K562 (cell line): ENCODE measurements around the gene ZBTB38. TPM values are rescaled to one million over a fixed set of nuclear protein-coding genes. Genes with fewer than 3 reads are reported as not detected.

Source experiments
- BRD9 ChIP-seq: fragments of 450-650 bp; IDR thresholded peaks from 2 replicates; pipeline ENCODE4 v1.6.1; 2018; ENCODE audit warnings: low read depth; ENCODE audit not compliant: partially characterized antibody
- CEBPB ChIP-seq: fragments of 450-650 bp; IDR thresholded peaks from 2 replicates; pipeline ENCODE4 v1.6.1; 2016; ENCODE audit warnings: missing genetic modification characterization, missing compliant biosample characterization
- CGGBP1 ChIP-seq: fragments of 250-450 bp; sonication (Bioruptor Pico); IDR thresholded peaks from 2 replicates; pipeline ENCODE4 v1.9.0; 2021; ENCODE audit warnings: mild to moderate bottlenecking
- COPS2 ChIP-seq: fragments of 450-650 bp; conservative IDR thresholded peaks from 2 replicates; pipeline ENCODE4 v1.6.1; 2016; ENCODE audit warnings: mild to moderate bottlenecking, moderate library complexity
- CTBP1 ChIP-seq: fragments of 450-650 bp; IDR thresholded peaks from 2 replicates; pipeline ENCODE4 v1.6.1; 2016; ENCODE audit warnings: borderline replicate concordance
- EP300 ChIP-seq: IDR thresholded peaks from 2 replicates; pipeline ENCODE4 v1.6.1; 2012; ENCODE audit warnings: low read length, improper control_type of control experiment
- EZH2 ChIP-seq: IDR thresholded peaks from 2 replicates; pipeline ENCODE4 v1.6.1; 2012; ENCODE audit warnings: low read depth, mild to moderate bottlenecking, inconsistent platforms, low read length, borderline replicate concordance
- HDAC2 ChIP-seq: fragments of 450-650 bp; IDR thresholded peaks from 2 replicates; pipeline ENCODE4 v1.6.1; 2016; ENCODE audit warnings: mild to moderate bottlenecking
- KAT2B ChIP-seq: IDR thresholded peaks from one replicate; pipeline ENCODE4 v1.6.1; 2012; ENCODE audit warnings: low read depth, mild to moderate bottlenecking, control low read depth, inconsistent platforms, low read length, moderate library complexity
- MEF2A ChIP-seq: IDR thresholded peaks from 2 replicates; pipeline ENCODE4 v1.6.1; 2011; ENCODE audit warnings: low read depth, mild to moderate bottlenecking, low read length, moderate library complexity; ENCODE audit not compliant: control insufficient read depth
- OTX1 ChIP-seq: fragments of 450-650 bp; formaldehyde crosslinking; IDR thresholded peaks from 2 replicates; pipeline ENCODE4 v1.4.0; 2022; ENCODE audit warnings: mild to moderate bottlenecking
- RBM25 ChIP-seq: fragments of 200-400 bp; formaldehyde crosslinking; IDR thresholded peaks from 2 replicates; pipeline ENCODE4 v1.6.1; 2018; ENCODE audit warnings: low read length, low read depth, moderate library complexity; ENCODE audit not compliant: severe bottlenecking
- SAFB2 ChIP-seq: fragments of 200-400 bp; formaldehyde crosslinking; IDR thresholded peaks from 2 replicates; pipeline ENCODE4 v1.6.1; 2018; ENCODE audit warnings: borderline replicate concordance, low read length, low read depth, moderate library complexity; ENCODE audit not compliant: severe bottlenecking
- SMAD1 ChIP-seq: fragments of 150-350 bp; IDR thresholded peaks from 2 replicates; pipeline ENCODE4 v1.6.1; 2014; ENCODE audit warnings: low read length, low read depth; ENCODE audit not compliant: partially characterized antibody
- SRSF7 ChIP-seq: fragments of 200-400 bp; formaldehyde crosslinking; optimal IDR thresholded peaks from 2 replicates; pipeline ENCODE3; 2017; ENCODE audit warnings: mild to moderate bottlenecking, low read depth, low read length
- STAG1 ChIP-seq: sonication (generic); formaldehyde crosslinking; IDR thresholded peaks from 2 replicates; pipeline ENCODE4 v1.5.0; 2020; ENCODE audit warnings: missing genetic modification reagents, borderline replicate concordance
- TCF7L2 ChIP-seq: fragments of 150-350 bp; IDR thresholded peaks from 2 replicates; pipeline ENCODE4 v1.6.1; 2016; ENCODE audit warnings: low read depth, mild to moderate bottlenecking, low read length, moderate library complexity
- ZNF23 ChIP-seq: fragments of 250-450 bp; sonication (Bioruptor Pico); IDR thresholded peaks from 2 replicates; pipeline ENCODE4 v1.4.0; 2020; ENCODE audit warnings: mild to moderate bottlenecking
- ZNF57 ChIP-seq: fragments of 450-650 bp; formaldehyde crosslinking; IDR thresholded peaks from 2 replicates; pipeline ENCODE4 v1.4.0; 2020; ENCODE audit warnings: mild to moderate bottlenecking, moderate library complexity
- ZNF830 ChIP-seq: fragments of 250-450 bp; sonication (Bioruptor Pico); IDR thresholded peaks from 2 replicates; pipeline ENCODE4 v1.5.0; 2021; ENCODE audit warnings: mild to moderate bottlenecking
- polyA plus RNA-seq, 8 experiments: library from polyadenylated mRNA; depleted of rRNA in 4 of 8; stranded (reverse) in 5 of 8; unstranded in 3 of 8; fragments of >200 nt; fragmentation: Nextera tagmentation in 2 of 8; fragmentation: Illumina TruSeq in 1 of 8; extraction: Ambion mirVana in 2 of 8; extraction: Trizol in 1 of 8; gene quantifications; 2 replicates each; pipeline versions ENCODE4 v1.2.1 to v1.2.3, GENCODE V29; 2011 to 2014; ENCODE audit warnings: inconsistent platforms in 1 of 8, missing spikeins in 1 of 8
- total RNA-seq, 7 experiments: library from RNA; depleted of rRNA in 6 of 7; stranded (reverse); fragments of >200 nt in 6 of 7; fragmentation: Illumina TruSeq in 2 of 7; extraction: Trizol in 2 of 7; gene quantifications; 2 replicates each; pipeline versions ENCODE4 v1.2.1 to v1.2.3, GENCODE V29; 2011 to 2021; ENCODE audit warnings: low replicate concordance in 1 of 7
- TF ChIP-seq, protein P1 (sequence below), 2 experiments: fragments of 450-650 bp; formaldehyde crosslinking in 1 of 2; IDR thresholded peaks; 2 replicates each; pipeline versions ENCODE4 v1.4.0 to v1.6.1; 2014 to 2020; ENCODE audit warnings: mild to moderate bottlenecking in 2 of 2, borderline replicate concordance in 1 of 2, low read depth in 1 of 2

ZBTB38 gene
- total and polyA plus RNA-seq, 9 of the 15 experiments (the other 6 are each of a cell fraction or from before 2014, with no cell fraction given) = 12.1 to 39.4 (median 22.9) TPM

- TF ChIP-seq CGGBP1 = no peak
- no peak for TF ChIP-seq STAG1 (CRISPR knock-in tag)
- TF ChIP-seq KAT2B = no peak
- TF ChIP-seq ZNF57 = no peak
- no peak for TF ChIP-seq TCF7L2
- TF ChIP-seq BRD9 = no peak
- TF ChIP-seq CTBP1 = peak; percentile 70
- no peak for TF ChIP-seq SRSF7
- TF ChIP-seq ZNF23 (CRISPR knock-in tag) = no peak
- no peak for TF ChIP-seq EZH2
- no peak for TF ChIP-seq CEBPB (tag)
- no peak for TF ChIP-seq RBM25
- TF ChIP-seq MEF2A = no peak
- TF ChIP-seq SMAD1 = no peak
- TF ChIP-seq SAFB2 = no peak
- peak; percentile 41 for TF ChIP-seq EP300
- TF ChIP-seq, protein P1, sequence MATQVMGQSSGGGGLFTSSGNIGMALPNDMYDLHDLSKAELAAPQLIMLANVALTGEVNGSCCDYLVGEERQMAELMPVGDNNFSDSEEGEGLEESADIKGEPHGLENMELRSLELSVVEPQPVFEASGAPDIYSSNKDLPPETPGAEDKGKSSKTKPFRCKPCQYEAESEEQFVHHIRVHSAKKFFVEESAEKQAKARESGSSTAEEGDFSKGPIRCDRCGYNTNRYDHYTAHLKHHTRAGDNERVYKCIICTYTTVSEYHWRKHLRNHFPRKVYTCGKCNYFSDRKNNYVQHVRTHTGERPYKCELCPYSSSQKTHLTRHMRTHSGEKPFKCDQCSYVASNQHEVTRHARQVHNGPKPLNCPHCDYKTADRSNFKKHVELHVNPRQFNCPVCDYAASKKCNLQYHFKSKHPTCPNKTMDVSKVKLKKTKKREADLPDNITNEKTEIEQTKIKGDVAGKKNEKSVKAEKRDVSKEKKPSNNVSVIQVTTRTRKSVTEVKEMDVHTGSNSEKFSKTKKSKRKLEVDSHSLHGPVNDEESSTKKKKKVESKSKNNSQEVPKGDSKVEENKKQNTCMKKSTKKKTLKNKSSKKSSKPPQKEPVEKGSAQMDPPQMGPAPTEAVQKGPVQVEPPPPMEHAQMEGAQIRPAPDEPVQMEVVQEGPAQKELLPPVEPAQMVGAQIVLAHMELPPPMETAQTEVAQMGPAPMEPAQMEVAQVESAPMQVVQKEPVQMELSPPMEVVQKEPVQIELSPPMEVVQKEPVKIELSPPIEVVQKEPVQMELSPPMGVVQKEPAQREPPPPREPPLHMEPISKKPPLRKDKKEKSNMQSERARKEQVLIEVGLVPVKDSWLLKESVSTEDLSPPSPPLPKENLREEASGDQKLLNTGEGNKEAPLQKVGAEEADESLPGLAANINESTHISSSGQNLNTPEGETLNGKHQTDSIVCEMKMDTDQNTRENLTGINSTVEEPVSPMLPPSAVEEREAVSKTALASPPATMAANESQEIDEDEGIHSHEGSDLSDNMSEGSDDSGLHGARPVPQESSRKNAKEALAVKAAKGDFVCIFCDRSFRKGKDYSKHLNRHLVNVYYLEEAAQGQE (IDR thresholded peaks at IDR 0.05; ENCODE audit: borderline replicate concordance) = no peak
- TF ChIP-seq, protein P1 (CRISPR knock-in tag; IDR thresholded peaks at IDR 0.05; ENCODE audit: low read depth) = no peak
- no peak for TF ChIP-seq ZNF830
- no peak for TF ChIP-seq HDAC2
- TF ChIP-seq COPS2 = no peak
- TF ChIP-seq OTX1 (CRISPR knock-in tag) = no peak
Observed at GRCh38 chr3:141366285-141367037, 1.8 kb upstream of the ZBTB38 start (continued).
